Osteoblast (primary cell): ENCODE results near the gene FAM177A1. TPM values are rescaled to one million over a fixed set of nuclear protein-coding genes. Genes with fewer than 3 reads are reported as not detected.

Experiments used
- DNase-seq: peaks from one replicate; pipeline ENCODE4 v3.0.0; 2011; ENCODE audit warnings: low spot score, mixed read lengths; ENCODE audit not compliant: insufficient read length; ENCODE audit errors: missing footprints
- H2AFZ ChIP-seq: 2 replicates; pipeline ENCODE4 v1.6.0; 2011; ENCODE audit warnings: mild to moderate bottlenecking, low read length
- H3K27ac ChIP-seq: 2 replicates; pipeline ENCODE4 v1.5.1; 2011; ENCODE audit warnings: mild to moderate bottlenecking, low read depth, low read length, moderate library complexity
- H3K27me3 ChIP-seq: 2 replicates; pipeline ENCODE4 v1.6.0; 2012; ENCODE audit warnings: mild to moderate bottlenecking, control low read depth, inconsistent platforms, low read length, moderate library complexity; ENCODE audit not compliant: insufficient read depth
- H3K36me3 ChIP-seq: 2 replicates; pipeline ENCODE4 v1.5.1; 2011; ENCODE audit warnings: mild to moderate bottlenecking, low read length, control low read depth, moderate library complexity; ENCODE audit not compliant: insufficient read depth
- H3K4me1 ChIP-seq: 2 replicates; pipeline ENCODE4 v1.5.1; 2011; ENCODE audit warnings: mild to moderate bottlenecking, low read length, control low read depth, moderate library complexity; ENCODE audit not compliant: insufficient read depth
- H3K4me2 ChIP-seq: 2 replicates; pipeline ENCODE4 v1.6.0; 2011; ENCODE audit warnings: mild to moderate bottlenecking, low read length; ENCODE audit not compliant: insufficient read depth
- H3K4me3 ChIP-seq: fragments of 200-600 bp; sonication (generic); 3 replicates; pipeline ENCODE4 v1.5.1; 2012; ENCODE audit warnings: mild to moderate bottlenecking, low read length, inconsistent platforms; ENCODE audit not compliant: insufficient read depth
- H3K79me2 ChIP-seq: 2 replicates; pipeline ENCODE4 v1.6.0; 2012; ENCODE audit warnings: mild to moderate bottlenecking, low read length, control low read depth, inconsistent platforms; ENCODE audit not compliant: insufficient read depth
- H3K9me3 ChIP-seq: 2 replicates; pipeline ENCODE4 v1.5.1; 2011; ENCODE audit warnings: low read depth, low read length, control low read depth
- H4K20me1 ChIP-seq: 2 replicates; pipeline ENCODE4 v1.6.0; 2012; ENCODE audit warnings: mild to moderate bottlenecking, low read length, control low read depth; ENCODE audit not compliant: insufficient read depth
- total RNA-seq: library from RNA; depleted of rRNA; stranded (reverse); fragments of >200 nt; gene quantifications from 2 replicates; pipeline ENCODE4 v1.2.3, GENCODE V29; 2012
- TF ChIP-seq, protein P1 (sequence below): IDR thresholded peaks from 2 replicates; pipeline ENCODE4 v1.5.1; 2011; ENCODE audit warnings: mild to moderate bottlenecking, low read depth, low read length, moderate library complexity; ENCODE audit errors: extremely low read depth

Gene FAM177A1
- total RNA-seq, 1 donor, result 30.0 TPM

- TF ChIP-seq, protein P1, sequence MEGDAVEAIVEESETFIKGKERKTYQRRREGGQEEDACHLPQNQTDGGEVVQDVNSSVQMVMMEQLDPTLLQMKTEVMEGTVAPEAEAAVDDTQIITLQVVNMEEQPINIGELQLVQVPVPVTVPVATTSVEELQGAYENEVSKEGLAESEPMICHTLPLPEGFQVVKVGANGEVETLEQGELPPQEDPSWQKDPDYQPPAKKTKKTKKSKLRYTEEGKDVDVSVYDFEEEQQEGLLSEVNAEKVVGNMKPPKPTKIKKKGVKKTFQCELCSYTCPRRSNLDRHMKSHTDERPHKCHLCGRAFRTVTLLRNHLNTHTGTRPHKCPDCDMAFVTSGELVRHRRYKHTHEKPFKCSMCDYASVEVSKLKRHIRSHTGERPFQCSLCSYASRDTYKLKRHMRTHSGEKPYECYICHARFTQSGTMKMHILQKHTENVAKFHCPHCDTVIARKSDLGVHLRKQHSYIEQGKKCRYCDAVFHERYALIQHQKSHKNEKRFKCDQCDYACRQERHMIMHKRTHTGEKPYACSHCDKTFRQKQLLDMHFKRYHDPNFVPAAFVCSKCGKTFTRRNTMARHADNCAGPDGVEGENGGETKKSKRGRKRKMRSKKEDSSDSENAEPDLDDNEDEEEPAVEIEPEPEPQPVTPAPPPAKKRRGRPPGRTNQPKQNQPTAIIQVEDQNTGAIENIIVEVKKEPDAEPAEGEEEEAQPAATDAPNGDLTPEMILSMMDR, result no peak
- Histone ChIP-seq H3K4me2 (peak overlapping the region; percentile 86), H3K4me3 (peak overlapping the region; percentile 84), H3K9me3 (no peaks in the 10 kb centered on the region), H3K36me3 (no peaks in the 10 kb centered on the region), H3K79me2 (peaks cover 55% of the 10 kb centered on the region), H3K27ac (peak overlapping the region; percentile 99), H2AFZ (peak overlapping the region; percentile 97), H3K27me3 (no peaks in the 10 kb centered on the region), H3K4me1 (peaks cover 16% of the 10 kb centered on the region), H4K20me1 (no peaks in the 10 kb centered on the region)
- DNase-seq, result peak; percentile 62
Observed at GRCh38 chr14:35122696-35123387, 76.8 kb downstream of the FAM177A1 start.

GRCh38 chr14:35123388-35123703 lies 77.3 kb downstream of the FAM177A1 start:
- H3K27ac ChIP-seq, result peak overlapping the region; percentile 99
- no peaks in the 10 kb centered on the region for H3K36me3 ChIP-seq
- H3K4me3 ChIP-seq, result peak overlapping the region; percentile 84
- peaks cover 55% of the 10 kb centered on the region for H3K79me2 ChIP-seq
- TF ChIP-seq, protein P1, result no peak
- no peaks in the 10 kb centered on the region for H3K9me3 ChIP-seq
- H3K27me3 ChIP-seq, result no peaks in the 10 kb centered on the region
- DNase-seq, result no peak
- H4K20me1 ChIP-seq, result no peaks in the 10 kb centered on the region
- peak overlapping the region; percentile 97 for H2AFZ ChIP-seq
- peak overlapping the region; percentile 86 for H3K4me2 ChIP-seq
- peaks cover 16% of the 10 kb centered on the region for H3K4me1 ChIP-seq

- Histone ChIP-seq H3K4me2 (peak overlapping the region; percentile 86), H3K36me3 (no peaks in the 10 kb centered on the region), H3K79me2 (peaks cover 53% of the 10 kb centered on the region), H3K4me1 (peaks cover 16% of the 10 kb centered on the region), H3K9me3 (no peaks in the 10 kb centered on the region), H3K27ac (peak overlapping the region; percentile 99), H4K20me1 (no peaks in the 10 kb centered on the region), H3K4me3 (no peak overlapping the region), H2AFZ (no peak overlapping the region), H3K27me3 (no peaks in the 10 kb centered on the region)
- TF ChIP-seq, protein P1, result no peak
- DNase-seq, result no peak
Observed at GRCh38 chr14:35124127-35124526, 78.1 kb downstream of the FAM177A1 start.

Other genes with a start within 250 kb of the FAM177A1 start
- gene BAZ1A, start 170.9 kb upstream of the FAM177A1 start, total RNA-seq, result 23.9 and 25.9 TPM in 2 replicates
- 66.6 and 72.0 TPM in 2 replicates for gene SRP54, start 63.3 kb upstream of the FAM177A1 start, total RNA-seq
- gene PPP2R3C, start 75.7 kb downstream of the FAM177A1 start, total RNA-seq, result 53.0 and 53.9 TPM in 2 replicates
- 27.7 and 30.4 TPM in 2 replicates for gene PRORP, start 76.3 kb downstream of the FAM177A1 start, total RNA-seq
- gene PSMA6, start 246.1 kb downstream of the FAM177A1 start, total RNA-seq, result 155 and 170 TPM in 2 replicates